ENCODE measurements around the gene AARS2. TPM values are rescaled to one million over a fixed set of nuclear protein-coding genes. Genes with fewer than 3 reads are reported as not detected.
"Not testable (repeated sequence)": the region's sequence is repeated elsewhere in the genome, so short reads cannot be mapped to it uniquely, and the experiment has no call there.

Gene AARS2
- total and polyA plus RNA-seq, 7 donors = 1.4 to 9.7 (median 6.7) TPM

DNA sequence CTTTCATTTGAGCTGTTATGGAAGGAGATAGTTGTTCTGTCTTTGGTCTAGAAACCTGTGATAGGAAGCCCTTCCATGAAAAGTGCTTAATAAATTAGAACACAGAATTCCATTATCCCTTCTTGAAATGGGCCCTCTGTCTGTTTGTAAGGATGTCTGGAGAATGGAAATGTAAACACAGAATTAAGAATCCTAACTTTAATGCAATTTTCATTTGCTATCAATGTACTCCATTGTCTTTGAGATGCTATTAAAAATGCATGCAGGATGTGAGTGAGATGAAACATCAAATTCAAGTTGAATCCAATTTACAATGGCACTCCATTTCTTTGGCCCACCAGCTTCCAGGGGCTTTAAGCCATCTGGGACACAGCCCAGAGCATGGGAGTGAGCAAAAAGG, 13.9 kb upstream of the AARS2 start:
- DNase-seq = no peak
- no peak for TF ChIP-seq EP300 (IDR thresholded peaks at IDR 0.05)
- TF ChIP-seq, protein P1, sequence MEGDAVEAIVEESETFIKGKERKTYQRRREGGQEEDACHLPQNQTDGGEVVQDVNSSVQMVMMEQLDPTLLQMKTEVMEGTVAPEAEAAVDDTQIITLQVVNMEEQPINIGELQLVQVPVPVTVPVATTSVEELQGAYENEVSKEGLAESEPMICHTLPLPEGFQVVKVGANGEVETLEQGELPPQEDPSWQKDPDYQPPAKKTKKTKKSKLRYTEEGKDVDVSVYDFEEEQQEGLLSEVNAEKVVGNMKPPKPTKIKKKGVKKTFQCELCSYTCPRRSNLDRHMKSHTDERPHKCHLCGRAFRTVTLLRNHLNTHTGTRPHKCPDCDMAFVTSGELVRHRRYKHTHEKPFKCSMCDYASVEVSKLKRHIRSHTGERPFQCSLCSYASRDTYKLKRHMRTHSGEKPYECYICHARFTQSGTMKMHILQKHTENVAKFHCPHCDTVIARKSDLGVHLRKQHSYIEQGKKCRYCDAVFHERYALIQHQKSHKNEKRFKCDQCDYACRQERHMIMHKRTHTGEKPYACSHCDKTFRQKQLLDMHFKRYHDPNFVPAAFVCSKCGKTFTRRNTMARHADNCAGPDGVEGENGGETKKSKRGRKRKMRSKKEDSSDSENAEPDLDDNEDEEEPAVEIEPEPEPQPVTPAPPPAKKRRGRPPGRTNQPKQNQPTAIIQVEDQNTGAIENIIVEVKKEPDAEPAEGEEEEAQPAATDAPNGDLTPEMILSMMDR (IDR thresholded peaks at IDR 0.05) = no peak
- TF ChIP-seq POLR2A (IDR thresholded peaks at IDR 0.05) = no peak
- no peak for TF ChIP-seq POLR2AphosphoS5 (IDR thresholded peaks at IDR 0.05)
- intact Hi-C loops (cut with DNase I) = no loop called here
- no peaks in the 10 kb centered on the region for H3K4me1 ChIP-seq
- no peak overlapping the region for H3K4me3 ChIP-seq
- H3K27me3 ChIP-seq = peaks cover 0 to 13% (median 3%) of the 10 kb centered on the region in 3 donors
- H3K27ac ChIP-seq = no peak overlapping the region
- no peaks in the 10 kb centered on the region for H3K9me3 ChIP-seq
- H3K36me3 ChIP-seq = no peaks in the 10 kb centered on the region

DNA sequence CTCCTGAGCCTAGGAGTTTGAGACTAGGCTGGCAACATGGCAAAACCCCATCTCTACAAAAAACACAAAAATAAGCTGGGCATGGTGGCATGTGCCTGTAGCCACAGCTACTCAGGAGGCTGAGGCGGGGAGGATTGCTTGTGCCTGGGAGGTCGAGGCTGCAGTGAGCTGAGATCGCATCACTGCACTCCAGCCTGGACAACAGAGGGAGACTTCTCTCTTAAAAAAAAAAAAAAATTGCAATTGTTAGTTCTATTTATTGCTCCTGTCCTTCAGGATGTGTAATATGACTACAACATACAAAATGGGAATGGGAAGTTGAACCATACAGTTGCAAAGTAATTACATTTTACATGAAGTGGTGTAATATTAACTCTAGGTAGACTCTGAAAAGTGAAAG, 8.1 kb upstream of the AARS2 start:
- Histone ChIP-seq H3K27ac (no peak overlapping the region), H3K9me3 (no peaks in the 10 kb centered on the region), H3K27me3 (peaks cover 0 to 12% (median 0%) of the 10 kb centered on the region in 3 donors), H3K4me1 (no peaks in the 10 kb centered on the region), H3K4me3 (no peak overlapping the region), H3K36me3 (no peaks in the 10 kb centered on the region)
- WGBS, 2 donors = 79 to 86% methylated on average over 3 of the region's 3 CpGs
- intact Hi-C loops (cut with DNase I) = no loop called here
- DNase-seq = no peak
- TF ChIP-seq, protein P1 (IDR thresholded peaks at IDR 0.05) = no peak
- TF ChIP-seq POLR2AphosphoS5 (IDR thresholded peaks at IDR 0.05) (no peak), EP300 (IDR thresholded peaks at IDR 0.05) (no peak), POLR2A (IDR thresholded peaks at IDR 0.05) (no peak)

DNA sequence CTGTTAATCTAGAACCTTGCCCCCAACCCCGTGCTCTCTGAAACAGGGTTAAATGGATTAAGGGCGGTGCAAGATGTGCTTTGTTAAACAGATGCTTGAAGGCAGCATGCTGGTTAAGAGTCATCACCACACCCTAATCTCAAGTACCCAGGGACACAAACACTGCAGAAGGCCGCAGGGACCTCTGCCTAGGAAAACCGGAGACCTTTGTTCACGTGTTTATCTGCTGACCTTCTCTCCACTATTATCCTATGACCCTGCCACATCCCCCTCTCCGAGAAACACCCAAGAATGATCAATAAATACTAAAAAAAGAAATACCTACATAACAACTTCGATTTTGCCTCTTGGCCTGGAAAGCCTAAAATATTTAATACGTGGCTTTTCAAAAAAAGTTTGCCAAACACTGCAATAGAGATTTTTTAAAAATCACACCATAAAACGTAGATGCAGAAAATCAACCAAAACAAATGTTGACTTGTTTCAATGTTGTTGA, 4.0 kb upstream of the AARS2 start:
- H3K9me3 ChIP-seq; H3K36me3 ChIP-seq; H3K27ac ChIP-seq; intact Hi-C loops (cut with DNase I); DNase-seq; H3K4me3 ChIP-seq: not testable (repeated sequence)
- Histone ChIP-seq H3K4me1 (peaks cover 0 to 10% (median 5%) of the 10 kb centered on the region in 4 donors), H3K27me3 (peaks cover 0 to 12% (median 0%) of the 10 kb centered on the region in 3 donors)
- 64 to 77% methylated on average over 9 of the region's 9 CpGs for WGBS, 2 donors

DNA sequence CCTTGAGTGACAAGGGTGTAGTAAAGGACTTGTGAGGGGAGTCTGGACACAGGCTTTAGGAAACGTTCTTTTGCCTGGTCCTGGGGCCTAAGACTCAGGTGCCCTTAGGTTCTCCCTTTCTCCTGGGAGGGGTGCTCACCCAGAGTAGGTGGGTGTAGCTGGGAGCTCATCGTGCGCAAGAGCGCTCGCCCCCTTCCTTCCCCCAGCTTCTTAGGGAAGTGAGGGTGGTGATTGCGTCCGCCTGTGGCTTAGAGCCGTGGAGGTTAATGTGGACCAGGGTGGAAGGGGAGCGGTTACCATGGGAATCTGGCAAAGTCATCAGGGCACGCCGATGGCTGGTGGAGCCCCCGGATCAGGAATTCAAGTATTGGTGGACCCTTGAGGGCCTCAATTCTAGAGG, 3.3 kb upstream of the AARS2 start:
- H3K4me1 ChIP-seq = peaks cover 0 to 17% (median 9%) of the 10 kb centered on the region in 4 donors
- peaks cover 0 to 1% (median 0%) of the 10 kb centered on the region in 4 donors for H3K36me3 ChIP-seq
- intact Hi-C loops (cut with DNase I) = no loop called here
- no peaks in the 10 kb centered on the region for H3K9me3 ChIP-seq
- no peak overlapping the region for H3K4me3 ChIP-seq
- no peak for DNase-seq
- TF ChIP-seq EP300 (IDR thresholded peaks at IDR 0.05) (no peak), POLR2A (IDR thresholded peaks at IDR 0.05) (no peak), POLR2AphosphoS5 (IDR thresholded peaks at IDR 0.05) (no peak)
- TF ChIP-seq, protein P1 (IDR thresholded peaks at IDR 0.05) = no peak
- 80 to 82% methylated on average over 12 of the region's 12 CpGs for WGBS, 2 donors
- no peak overlapping the region for H3K27ac ChIP-seq
- H3K27me3 ChIP-seq = peaks cover 0 to 9% (median 0%) of the 10 kb centered on the region in 3 donors

DNA sequence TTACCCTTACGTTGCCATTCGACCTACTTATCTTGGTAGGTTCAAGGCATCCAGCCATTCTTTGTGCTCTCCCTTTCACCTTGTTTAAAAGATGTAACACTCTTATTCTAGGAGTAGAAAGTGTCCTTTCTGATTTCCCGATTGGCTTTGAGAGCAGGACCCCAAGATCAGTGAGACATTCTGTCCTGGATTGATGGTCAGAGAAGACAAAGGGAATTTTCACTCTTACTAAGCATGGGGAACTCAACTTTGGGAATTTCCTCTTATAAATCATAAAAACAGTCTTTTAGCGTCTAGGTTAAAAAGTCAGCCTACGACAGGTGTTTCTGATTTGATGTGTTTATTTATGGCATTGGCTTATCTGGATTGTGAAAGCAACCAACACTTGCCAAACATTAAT, 2.8 kb upstream of the AARS2 start:
- H3K4me1 ChIP-seq = peaks cover 0 to 17% (median 9%) of the 10 kb centered on the region in 4 donors
- 57 to 71% methylated on average over 5 of the region's 5 CpGs for WGBS, 2 donors
- H3K27me3 ChIP-seq = peaks cover 0 to 6% (median 0%) of the 10 kb centered on the region in 3 donors
- intact Hi-C loops (cut with DNase I) = no loop called here
- H3K4me3 ChIP-seq = no peak overlapping the region
- DNase-seq = no peak
- TF ChIP-seq POLR2A (IDR thresholded peaks at IDR 0.05) = no peak
- TF ChIP-seq EP300 (IDR thresholded peaks at IDR 0.05) = no peak
- TF ChIP-seq POLR2AphosphoS5 (IDR thresholded peaks at IDR 0.05) = no peak
- TF ChIP-seq, protein P1 (IDR thresholded peaks at IDR 0.05) = no peak
- no peak overlapping the region for H3K27ac ChIP-seq
- peaks cover 0 to 6% (median 4%) of the 10 kb centered on the region in 4 donors for H3K36me3 ChIP-seq
- no peaks in the 10 kb centered on the region for H3K9me3 ChIP-seq
